H9 (cell line): ENCODE measurements around the gene CACFD1. TPM values are rescaled to one million over a fixed set of nuclear protein-coding genes. Genes with fewer than 3 reads are reported as not detected.

ENCODE experiments used
- DNase-seq: peaks from one replicate; pipeline ENCODE4 v3.0.0-alpha.2; 2017
- H2AFZ ChIP-seq: one replicate; pipeline ENCODE4 v1.6.1; 2013; ENCODE audit warnings: mild to moderate bottlenecking, low read length, control low read depth, moderate library complexity
- H2AK5ac ChIP-seq: 2 replicates; pipeline ENCODE4 v1.6.1; 2013; ENCODE audit warnings: low read length, control low read depth, mixed read lengths; ENCODE audit not compliant: insufficient read length
- H2BK120ac ChIP-seq: one replicate; pipeline ENCODE4 v1.6.1; 2013; ENCODE audit warnings: low read depth, mild to moderate bottlenecking, low read length, control low read depth, inconsistent platforms; ENCODE audit not compliant: poor library complexity, severe bottlenecking
- H2BK12ac ChIP-seq: 2 replicates; pipeline ENCODE4 v1.6.1; 2013; ENCODE audit warnings: low read length, control low read depth, mixed read lengths, low read depth; ENCODE audit not compliant: insufficient read length
- H2BK15ac ChIP-seq: 2 replicates; pipeline ENCODE4 v1.6.1; 2013; ENCODE audit warnings: low read depth, low read length, control low read depth
- H2BK20ac ChIP-seq: one replicate; pipeline ENCODE4 v1.6.1; 2013; ENCODE audit warnings: low read depth, mild to moderate bottlenecking, low read length, control low read depth, inconsistent platforms; ENCODE audit not compliant: poor library complexity, severe bottlenecking
- H2BK5ac ChIP-seq: 2 replicates; pipeline ENCODE4 v1.6.1; 2013; ENCODE audit warnings: low read length, control low read depth, mixed read lengths; ENCODE audit not compliant: insufficient read length
- H3K14ac ChIP-seq: 2 replicates; pipeline ENCODE4 v1.6.1; 2013; ENCODE audit warnings: low read length, control low read depth; ENCODE audit not compliant: insufficient read depth
- H3K18ac ChIP-seq: 2 replicates; pipeline ENCODE4 v1.6.1; 2013; ENCODE audit warnings: low read depth, mild to moderate bottlenecking, mixed read lengths, low read length, control low read depth; ENCODE audit not compliant: insufficient read length
- H3K23ac ChIP-seq: 2 replicates; pipeline ENCODE4 v1.6.1; 2013; ENCODE audit warnings: low read length, control low read depth, mixed read lengths, low read depth; ENCODE audit not compliant: insufficient read length
- H3K23me2 ChIP-seq: 2 replicates; pipeline ENCODE4 v1.6.1; 2013; ENCODE audit warnings: low read depth, mild to moderate bottlenecking, mixed read lengths, low read length, control low read depth; ENCODE audit not compliant: insufficient read length, poor library complexity, severe bottlenecking
- H3K27ac ChIP-seq: 2 replicates; pipeline ENCODE4 v1.5.1; 2013; ENCODE audit warnings: low read length, control low read depth, mixed read lengths, low read depth; ENCODE audit not compliant: insufficient read length
- H3K27me3 ChIP-seq: 2 replicates; pipeline ENCODE4 v1.6.1; 2013; ENCODE audit warnings: low read length, control low read depth, inconsistent platforms; ENCODE audit not compliant: insufficient read depth
- H3K4ac ChIP-seq: 2 replicates; pipeline ENCODE4 v1.6.1; 2013; ENCODE audit warnings: low read depth, mild to moderate bottlenecking, control low read depth, inconsistent platforms, low read length, moderate library complexity
- H3K4me1 ChIP-seq: 2 replicates; pipeline ENCODE4 v1.6.1; 2013; ENCODE audit warnings: low read length, control low read depth, inconsistent platforms; ENCODE audit not compliant: insufficient read depth
- H3K4me2 ChIP-seq: 2 replicates; pipeline ENCODE4 v1.6.1; 2013; ENCODE audit warnings: low read length, control low read depth, mixed read lengths; ENCODE audit not compliant: insufficient read length, insufficient read depth
- H3K56ac ChIP-seq: 2 replicates; pipeline ENCODE4 v1.6.1; 2013; ENCODE audit warnings: low read depth, mild to moderate bottlenecking, mixed read lengths, low read length, control low read depth; ENCODE audit not compliant: insufficient read length
- H3K79me1 ChIP-seq: 2 replicates; pipeline ENCODE4 v1.6.1; 2013; ENCODE audit warnings: low read depth, mild to moderate bottlenecking, moderate library complexity, low read length, control low read depth, inconsistent platforms; ENCODE audit not compliant: insufficient read depth, poor library complexity, severe bottlenecking
- H3K79me2 ChIP-seq: 2 replicates; pipeline ENCODE4 v1.6.1; 2013; ENCODE audit warnings: low read length, control low read depth, inconsistent platforms; ENCODE audit not compliant: insufficient read depth
- H3K9ac ChIP-seq: 2 replicates; pipeline ENCODE4 v1.6.1; 2013; ENCODE audit warnings: low read length, control low read depth, mixed read lengths; ENCODE audit not compliant: insufficient read length; ENCODE audit errors: extremely low read depth
- H3K9me3 ChIP-seq: one replicate; pipeline ENCODE4 v1.6.1; 2013; ENCODE audit warnings: low read depth, low read length, inconsistent platforms; ENCODE audit not compliant: control insufficient read depth
- H3T11ph ChIP-seq: one replicate; pipeline ENCODE4 v1.6.1; 2013; ENCODE audit warnings: mild to moderate bottlenecking, low read length, control low read depth, inconsistent platforms
- H4K20me1 ChIP-seq: one replicate; pipeline ENCODE4 v1.6.1; 2013; ENCODE audit not compliant: control insufficient read depth, insufficient read length, insufficient read depth
- H4K5ac ChIP-seq: 2 replicates; pipeline ENCODE4 v1.6.1; 2013; ENCODE audit warnings: low read depth, mild to moderate bottlenecking, mixed read lengths, low read length, control low read depth; ENCODE audit not compliant: insufficient read length
- H4K8ac ChIP-seq: replicated peaks from 2 replicates; pipeline ENCODE4 v1.6.1; 2013; ENCODE audit warnings: low read length, control low read depth, mixed read lengths, low read depth; ENCODE audit not compliant: insufficient read length
- H4K91ac ChIP-seq: 2 replicates; pipeline ENCODE4 v1.6.1; 2013; ENCODE audit warnings: low read depth, mild to moderate bottlenecking, moderate library complexity, mixed read lengths, low read length, control low read depth; ENCODE audit not compliant: insufficient read length
- H3K27ac Mint-ChIP-seq, 3 experiments: 2 replicates in 2 of 3; 3 replicates in 1 of 3; pipeline ENCODE4 v1.8.0; 2020 to 2021; ENCODE audit warnings: mixed read lengths in 3 of 3, mild to moderate bottlenecking in 1 of 3, moderate library complexity in 1 of 3
- H3K27me3 Mint-ChIP-seq: 2 replicates; pipeline ENCODE4 v1.8.0; 2021; ENCODE audit warnings: low read depth, mild to moderate bottlenecking, moderate library complexity, mixed read lengths
- H3K36me3 Mint-ChIP-seq, 3 experiments: 2 replicates in 2 of 3; 3 replicates in 1 of 3; pipeline ENCODE4 v1.8.0; 2020 to 2021; ENCODE audit warnings: low read depth in 3 of 3, mixed read lengths in 3 of 3; ENCODE audit not compliant: insufficient read depth in 1 of 3
- H3K4me1 Mint-ChIP-seq, 2 experiments: 2 replicates each; pipeline ENCODE4 v1.8.0; 2020; ENCODE audit warnings: mixed read lengths in 2 of 2
- H3K4me3 Mint-ChIP-seq, 2 experiments: 2 replicates in 1 of 2; 3 replicates in 1 of 2; pipeline ENCODE4 v1.8.0; 2020 to 2021; ENCODE audit warnings: mild to moderate bottlenecking in 2 of 2, mixed read lengths in 2 of 2, moderate library complexity in 1 of 2
- H3K9me3 Mint-ChIP-seq, 2 experiments: 2 replicates in 1 of 2; 3 replicates in 1 of 2; pipeline ENCODE4 v1.8.0; 2020; ENCODE audit warnings: mild to moderate bottlenecking in 2 of 2, mixed read lengths in 2 of 2, moderate library complexity in 1 of 2
- CTCF ChIP-seq: fragments of 200-600 bp; sonication (generic); conservative IDR thresholded peaks from 3 replicates; pipeline ENCODE4 v1.8.0; 2021; ENCODE audit warnings: antibody characterized with exemption, mild to moderate bottlenecking
- WGBS: extraction: QIAGEN DNeasy Blood & Tissue Kit; methylation state at CpG from one replicate; pipeline ENCODE4 v1.1.7; 2013; ENCODE audit warnings: missing lambda C conversion rate, low lambda C conversion rate, mixed read lengths; ENCODE audit not compliant: insufficient read length; ENCODE audit errors: extremely low coverage; 5-methylcytosine and 5-hydroxymethylcytosine counted together
- total RNA-seq: library from RNA; stranded (reverse); gene quantifications from 2 replicates; pipeline ENCODE4 v1.2.1, GENCODE V29; 2021

CACFD1 gene
- total RNA-seq, 1 experiment from 2014 or later = 20.0 TPM

- no peak overlapping the region for H2AFZ ChIP-seq
- no peak overlapping the region for H3K56ac ChIP-seq
- Mint-ChIP-seq H3K9me3 (no peaks in the 10 kb centered on the region), H3K27ac (no peak overlapping the region; a peak in 1 of 7 replicates), H3K4me3 (peak overlapping the region in 1 of 2 experiments; percentile 10; a peak in 2 of 5 replicates), H3K27me3 (no peaks in the 10 kb centered on the region; the same call in 1 of the 2 replicates), H3K36me3 (no peaks in the 10 kb centered on the region), H3K4me1 (0 out of 4 replicates have a peak, but pooled peaks cover 0 to 2% of the 10 kb centered on the region in 2 experiments)
- no peaks in the 10 kb centered on the region for H3K79me2 ChIP-seq
- no peak overlapping the region for H3K4ac ChIP-seq
- no peaks in the 10 kb centered on the region for H3K4me1 ChIP-seq
- no peaks in the 10 kb centered on the region for H3K9me3 ChIP-seq
- H4K8ac ChIP-seq = no peak overlapping the region
- H4K5ac ChIP-seq = no peak overlapping the region
- no peak overlapping the region for H2BK5ac ChIP-seq
- no peak overlapping the region for H2BK12ac ChIP-seq
- DNase-seq = no peak
- no peak for TF ChIP-seq CTCF
- H3K9ac ChIP-seq = no peak overlapping the region
- H3K14ac ChIP-seq = no peak overlapping the region; the same call in 1 of the 2 replicates
- H4K91ac ChIP-seq = no peak overlapping the region
- H4K20me1 ChIP-seq = no peaks in the 10 kb centered on the region
- H3K27me3 ChIP-seq = no peaks in the 10 kb centered on the region
- H3K27ac ChIP-seq = no peak overlapping the region
- H3K18ac ChIP-seq = no peak overlapping the region
- H3K23ac ChIP-seq = no peak overlapping the region
- H2BK120ac ChIP-seq = no peak overlapping the region
- no peak overlapping the region for H2BK15ac ChIP-seq
- WGBS = no CpG with 5 or more reads among the region's 19 CpGs
- H2BK20ac ChIP-seq = no peak overlapping the region
- no peaks in the 10 kb centered on the region for H3K23me2 ChIP-seq
- no peak overlapping the region for H2AK5ac ChIP-seq
- H3K79me1 ChIP-seq = no peaks in the 10 kb centered on the region
- no peak overlapping the region for H3K4me2 ChIP-seq
- H3T11ph ChIP-seq = no peak overlapping the region
These were observed 29.7 kb downstream of the CACFD1 start for GRCh38 chr9:133489253-133490190.
